ENCODE measurements around the gene LRRC52.
A peak's percentile ranks its signal among the peaks of the same experiment; 100 is the strongest.
"Not testable (repeated sequence)": the region's sequence is repeated elsewhere in the genome, so short reads cannot be mapped to it uniquely, and the experiment has no call there.

Gene LRRC52

GRCh38 chr1:165580931-165581871, 37.4 kb downstream of the LRRC52 start:
- DNase-seq (ENCODE audit: low read depth in 2 of 2, low spot score in 1 of 2), result no peak

- no peak for DNase-seq (ENCODE audit: low read depth in 2 of 2, low spot score in 1 of 2)
Measured at GRCh38 chr1:165581926-165582325, 38.1 kb downstream of the LRRC52 start.

GRCh38 chr1:165586398-165586797, 42.6 kb downstream of the LRRC52 start:
- no peak for DNase-seq (ENCODE audit: low read depth in 2 of 2, low spot score in 1 of 2)

GRCh38 chr1:165591391-165591790, 47.6 kb downstream of the LRRC52 start:
- not testable (repeated sequence) for DNase-seq (ENCODE audit: low read depth in 2 of 2, low spot score in 1 of 2)

GRCh38 chr1:165592945-165593823, 49.4 kb downstream of the LRRC52 start:
- DNase-seq (ENCODE audit: low read depth in 2 of 2, low spot score in 1 of 2), result peak; percentile 57 to 66

GRCh38 chr1:165595246-165595938, 51.6 kb downstream of the LRRC52 start:
- DNase-seq (ENCODE audit: low read depth in 2 of 2, low spot score in 1 of 2), result no peak

- peak; percentile 75 to 81 for DNase-seq (ENCODE audit: low read depth in 2 of 2, low spot score in 1 of 2)
Measured at GRCh38 chr1:165597883-165598675, 54.3 kb downstream of the LRRC52 start.

- DNase-seq (ENCODE audit: low read depth in 2 of 2, low spot score in 1 of 2), result no peak
Measured at GRCh38 chr1:165598676-165599059, 54.9 kb downstream of the LRRC52 start.

- DNase-seq (ENCODE audit: low read depth in 2 of 2, low spot score in 1 of 2), result no peak
Measured at GRCh38 chr1:165600793-165601192, 57.0 kb downstream of the LRRC52 start.

GRCh38 chr1:165603810-165604209, 60.0 kb downstream of the LRRC52 start:
- DNase-seq (ENCODE audit: low read depth in 2 of 2, low spot score in 1 of 2), result no peak

GRCh38 chr1:165605246-165605645, 61.4 kb downstream of the LRRC52 start:
- DNase-seq (ENCODE audit: low read depth in 2 of 2, low spot score in 1 of 2), result no peak

- not testable (repeated sequence) for DNase-seq (ENCODE audit: low read depth in 2 of 2, low spot score in 1 of 2)
Measured at GRCh38 chr1:165606676-165607075, 62.9 kb downstream of the LRRC52 start.

GRCh38 chr1:165610866-165611265, 67.1 kb downstream of the LRRC52 start:
- DNase-seq (ENCODE audit: low read depth in 2 of 2, low spot score in 1 of 2), result no peak

- DNase-seq (ENCODE audit: low read depth in 2 of 2, low spot score in 1 of 2), result no peak
Measured at GRCh38 chr1:165612062-165612461, 68.3 kb downstream of the LRRC52 start.
